K562 (cell line): Measurements from ENCODE around the gene COL28A1. TPM values are rescaled to one million over a fixed set of nuclear protein-coding genes. Genes with fewer than 3 reads are reported as not detected.

ENCODE experiments used
- ATAC-seq: fragments of 200-7000 bp; cut with Tn5 transposase; 3 replicates; pipeline ENCODE4 v1.9.1; 2020; ENCODE audit warnings: moderate library complexity
- BruUV-seq: library from RNA; stranded (reverse); fragments of 400-500 nt; replicated peaks from 2 replicates; lab custom pipeline; 2021; lab: Mats Ljungman, UMichigan
- CTCF ChIA-PET: fragments of 300-600 bp; formaldehyde crosslinking; extraction: SDS; loops from one replicate; lab custom pipeline; 2021; ENCODE audit warnings: low intra/inter-chr PET ratio; lab: Yijun Ruan, JAX
- POLR2A ChIA-PET: fragments of 300-600, 350-650 bp; sonication (Branson Sonifier 250); formaldehyde crosslinking; extraction: SDS; loops from one replicate; lab custom pipeline; 2021; ENCODE audit warnings: antibody characterized with exemption, inconsistent platforms; lab: Yijun Ruan, JAX
- DNase-seq, 4 experiments: peaks; one replicate each; pipeline versions ENCODE4 v3.0.0 to v3.0.0-alpha.2; 2011 to 2018; ENCODE audit warnings: low spot score in 3 of 4, mixed read lengths in 3 of 4; ENCODE audit errors: extremely low read depth in 1 of 4
- FAIRE-seq: peaks from 2 replicates; lab custom pipeline; 2011; peaks lifted over from hg19 to GRCh38; lab: Jason Lieb, UNC
- H2AFZ ChIP-seq: 2 replicates; pipeline ENCODE4 v1.6.0; 2011; ENCODE audit warnings: low read depth, low read length, control low read depth, inconsistent platforms
- H3K27ac ChIP-seq: fragments of 200-600 bp; 3 replicates; pipeline ENCODE4 v1.8.0; 2011; ENCODE audit warnings: low read depth, mild to moderate bottlenecking, control low read depth, inconsistent platforms, low read length, moderate library complexity, mixed read lengths; ENCODE audit errors: extremely low read depth
- H3K27me3 ChIP-seq, 2 experiments: fragments of 300-600 bp in 1 of 2; 2 replicates in 1 of 2; 3 replicates in 1 of 2; pipeline versions ENCODE4 v1.6.0 to v1.8.0; 2011; ENCODE audit warnings: inconsistent platforms in 2 of 2, low read length in 2 of 2, mild to moderate bottlenecking in 1 of 2, mixed read lengths in 1 of 2, moderate library complexity in 1 of 2; ENCODE audit not compliant: control insufficient read depth in 2 of 2, insufficient read depth in 2 of 2
- H3K36me3 ChIP-seq: fragments of 300-600 bp; 3 replicates; pipeline ENCODE4 v1.8.0; 2011; ENCODE audit warnings: mild to moderate bottlenecking, low read length, inconsistent platforms; ENCODE audit not compliant: control insufficient read depth, insufficient read depth
- H3K4me1 ChIP-seq, 2 experiments: fragments of 200-600 bp in 1 of 2; replicated peaks in 1 of 2; 2 replicates in 1 of 2; 3 replicates in 1 of 2; pipeline versions ENCODE4 v1.5.1 to v1.8.0; 2011; ENCODE audit warnings: inconsistent platforms in 2 of 2, low read length in 2 of 2, mild to moderate bottlenecking in 1 of 2, mixed read lengths in 1 of 2, moderate library complexity in 1 of 2; ENCODE audit not compliant: control insufficient read depth in 2 of 2, insufficient read depth in 2 of 2
- H3K4me2 ChIP-seq: 2 replicates; pipeline ENCODE4 v1.6.1; 2011; ENCODE audit warnings: low read length, control low read depth, inconsistent platforms, mixed read lengths; ENCODE audit not compliant: insufficient read depth
- H3K4me3 ChIP-seq: fragments of 200-600 bp; sonication (generic), shearing (Covaris generic); 2 replicates; pipeline ENCODE4 v1.5.1; 2016; ENCODE audit warnings: control low read depth, inconsistent platforms
- H3K79me2 ChIP-seq: fragments of 200-600 bp; 3 replicates; pipeline ENCODE4 v1.8.0; 2011; ENCODE audit warnings: low read length, inconsistent platforms; ENCODE audit not compliant: control insufficient read depth, insufficient read depth
- H3K9ac ChIP-seq, 2 experiments: 2 replicates each; pipeline versions ENCODE4 v1.6.0 to v1.6.1; 2011; ENCODE audit warnings: low read depth in 2 of 2, low read length in 2 of 2, control low read depth in 1 of 2, inconsistent platforms in 1 of 2, mild to moderate bottlenecking in 1 of 2, mixed read lengths in 1 of 2; ENCODE audit not compliant: insufficient read depth in 1 of 2
- H3K9me1 ChIP-seq: one replicate; pipeline ENCODE4 v1.6.0; 2011; ENCODE audit warnings: inconsistent platforms, mild to moderate bottlenecking, low read length, moderate library complexity; ENCODE audit not compliant: control insufficient read depth, insufficient read depth
- H3K9me3 ChIP-seq: replicated peaks from 2 replicates; pipeline ENCODE4 v1.5.1; 2011; ENCODE audit warnings: low read depth, low read length, inconsistent platforms; ENCODE audit not compliant: control insufficient read depth, insufficient read depth
- H4K20me1 ChIP-seq: replicated peaks from 2 replicates; pipeline ENCODE4 v1.6.1; 2011; ENCODE audit warnings: low read length, inconsistent platforms, mixed read lengths; ENCODE audit not compliant: control insufficient read depth, insufficient read depth
- ATF7 ChIP-seq: fragments of 450-650 bp; IDR thresholded peaks from 2 replicates; pipeline ENCODE4 v1.7.1; 2014; ENCODE audit warnings: mild to moderate bottlenecking, moderate library complexity
- CBX3 ChIP-seq, 2 experiments: IDR thresholded peaks; 1 replicate in 1 of 2; 2 replicates in 1 of 2; pipeline ENCODE4 v1.6.1; 2012; ENCODE audit warnings: inconsistent platforms in 2 of 2, low read length in 2 of 2, borderline replicate concordance in 1 of 2, control low read depth in 1 of 2
- HES1 ChIP-seq: fragments of 450-650 bp; IDR thresholded peaks from 2 replicates; pipeline ENCODE4 v1.6.1; 2016; ENCODE audit warnings: low read depth, mild to moderate bottlenecking, moderate library complexity
- JUN ChIP-seq, 2 experiments: sonication (generic) in 1 of 2; formaldehyde crosslinking in 1 of 2; IDR thresholded peaks; 2 replicates each; pipeline versions ENCODE4 v1.6.1 to v1.8.0; 2012 to 2022; ENCODE audit warnings: borderline replicate concordance in 2 of 2, mild to moderate bottlenecking in 2 of 2, improper control_type of control experiment in 1 of 2, low read depth in 1 of 2, low read length in 1 of 2, missing genetic modification reagents in 1 of 2
- MTA3 ChIP-seq: fragments of 450-650 bp; formaldehyde crosslinking; IDR thresholded peaks from 2 replicates; pipeline ENCODE4 v1.6.1; 2017; ENCODE audit warnings: mild to moderate bottlenecking, borderline replicate concordance
- MXI1 ChIP-seq: IDR thresholded peaks from 2 replicates; pipeline ENCODE4 v1.6.1; 2011; ENCODE audit warnings: low read depth, mild to moderate bottlenecking, improper control_type of control experiment, low read length
- NR2F6 ChIP-seq: fragments of 450-650 bp; formaldehyde crosslinking; IDR thresholded peaks from 2 replicates; pipeline ENCODE4 v1.4.0; 2020; ENCODE audit warnings: mild to moderate bottlenecking
- NR4A1 ChIP-seq, 2 experiments: fragments of 250-450 bp in 1 of 2; fragments of 450-650 bp in 1 of 2; sonication (Bioruptor Pico) in 1 of 2; IDR thresholded peaks; 2 replicates each; pipeline versions ENCODE4 v1.4.0 to v1.6.1; 2016 to 2020; ENCODE audit warnings: mild to moderate bottlenecking in 2 of 2, missing compliant biosample characterization in 1 of 2, missing genetic modification characterization in 1 of 2, moderate library complexity in 1 of 2
- RAD51 ChIP-seq: fragments of 450-650 bp; IDR thresholded peaks from 2 replicates; pipeline ENCODE4 v1.7.1; 2016; ENCODE audit warnings: low read depth, mild to moderate bottlenecking, borderline replicate concordance
- RFX1 ChIP-seq: fragments of 450-650 bp; IDR thresholded peaks from 2 replicates; pipeline ENCODE4 v1.6.1; 2016; ENCODE audit warnings: mild to moderate bottlenecking, moderate library complexity
- TAF1 ChIP-seq: IDR thresholded peaks from 2 replicates; pipeline ENCODE4 v1.6.1; 2011; ENCODE audit warnings: mild to moderate bottlenecking, low read length, moderate library complexity; ENCODE audit not compliant: insufficient read depth, control insufficient read depth, severe bottlenecking; ENCODE audit errors: extremely low read depth
- TARDBP ChIP-seq: fragments of 450-650 bp; IDR thresholded peaks from 2 replicates; pipeline ENCODE4 v1.6.1; 2016
- ZC3H8 ChIP-seq: fragments of 450-650 bp; IDR thresholded peaks from 2 replicates; pipeline ENCODE4 v1.6.1; 2017
- ZFPM2 ChIP-seq: fragments of 250-450 bp; sonication (Bioruptor Pico); IDR thresholded peaks from 2 replicates; pipeline ENCODE4 v1.5.1; 2022; ENCODE audit warnings: mild to moderate bottlenecking
- ZNF639 ChIP-seq, 2 experiments: fragments of 200-800 bp in 1 of 2; sonication (Bioruptor generic) in 1 of 2; sonication (generic) in 1 of 2; formaldehyde crosslinking in 1 of 2; IDR thresholded peaks in 1 of 2; conservative IDR thresholded peaks in 1 of 2; 2 replicates each; pipeline versions ENCODE4 v1.5.0 to v1.6.1; 2016 to 2020; ENCODE audit warnings: missing compliant biosample characterization in 1 of 2, missing genetic modification characterization in 1 of 2, missing genetic modification reagents in 1 of 2
- ZNF740 ChIP-seq, 3 experiments: fragments of 200-800 bp in 1 of 3; sonication (Bioruptor generic) in 1 of 3; sonication (generic) in 1 of 3; formaldehyde crosslinking in 1 of 3; IDR thresholded peaks; 2 replicates each; pipeline versions ENCODE4 v1.6.1 to v1.8.0; 2016 to 2022; ENCODE audit warnings: mild to moderate bottlenecking in 2 of 3, missing compliant biosample characterization in 2 of 3, missing genetic modification characterization in 2 of 3, missing genetic modification reagents in 1 of 3
- ZNF766 ChIP-seq: fragments of 200-800 bp; sonication (Bioruptor generic); conservative IDR thresholded peaks from 2 replicates; pipeline ENCODE4 v1.6.1; 2016; ENCODE audit warnings: missing genetic modification characterization, missing compliant biosample characterization
- ZSCAN29 ChIP-seq: fragments of 450-650 bp; IDR thresholded peaks from 2 replicates; pipeline ENCODE4 v1.6.1; 2017
- WGBS: fragments of 100-300 bp; shearing (Covaris generic); methylation state at CpG from one replicate; pipeline ENCODE4 v1.1.6; 2016; ENCODE audit warnings: low coverage, mixed read lengths; ENCODE audit not compliant: insufficient coverage; ENCODE audit errors: missing lambda C conversion rate; 5-methylcytosine and 5-hydroxymethylcytosine counted together
- in situ Hi-C: fragments of 300-500 bp; cut with MboI; formaldehyde crosslinking; loops from 4 replicates; pipeline ENCODE4 v1.15.0; 2018; ENCODE audit warnings: inconsistent platforms, mixed read lengths
- intact Hi-C: fragments of 100-400 bp; cut with micrococcal nuclease; formaldehyde crosslinking; loops from 2 replicates; pipeline ENCODE4 v1.14.2; 2022
- polyA plus RNA-seq, 8 experiments: library from polyadenylated mRNA; depleted of rRNA in 4 of 8; stranded (reverse) in 5 of 8; unstranded in 3 of 8; fragments of >200 nt; fragmentation: Nextera tagmentation in 2 of 8; fragmentation: Illumina TruSeq in 1 of 8; extraction: Ambion mirVana in 2 of 8; extraction: Trizol in 1 of 8; gene quantifications; 2 replicates each; pipeline versions ENCODE4 v1.2.1 to v1.2.3, GENCODE V29; 2011 to 2014; ENCODE audit warnings: inconsistent platforms in 1 of 8, missing spikeins in 1 of 8
- total RNA-seq, 7 experiments: library from RNA; depleted of rRNA in 6 of 7; stranded (reverse); fragments of >200 nt in 6 of 7; fragmentation: Illumina TruSeq in 2 of 7; extraction: Trizol in 2 of 7; gene quantifications; 2 replicates each; pipeline versions ENCODE4 v1.2.1 to v1.2.3, GENCODE V29; 2011 to 2021; ENCODE audit warnings: low replicate concordance in 1 of 7

Gene COL28A1
- total and polyA plus RNA-seq, 9 of the 15 experiments (the other 6 are each of a cell fraction or from before 2014, with no cell fraction given), result 0.03 to 0.13 (median 0.05) TPM; not detected in 3

GRCh38 chr7:7481802-7482201 is 53.9 kb downstream of the COL28A1 start:
- in situ Hi-C loops, result no loop called here
- CTCF ChIA-PET, result no interaction called here
- H3K36me3 ChIP-seq, result no peaks in the 10 kb centered on the region
- FAIRE-seq (no peak), DNase-seq (no peak), ATAC-seq (no peak)
- no peak for TF ChIP-seq TARDBP
- no peak for TF ChIP-seq ZFPM2 (CRISPR knock-in tag)
- TF ChIP-seq ATF7, result no peak
- TF ChIP-seq NR2F6 (CRISPR knock-in tag), result no peak
- TF ChIP-seq ZNF740 (CRISPR knock-in tag; IDR thresholded peaks at IDR 0.05), result no peak
- TF ChIP-seq ZNF740 (tag; IDR thresholded peaks at IDR 0.05), result no peak
- TF ChIP-seq JUN (IDR thresholded peaks at IDR 0.05; ENCODE audit: borderline replicate concordance, low read depth, low read length), result no peak
- no peak for TF ChIP-seq JUN (CRISPR knock-in tag; IDR thresholded peaks at IDR 0.05; ENCODE audit: borderline replicate concordance)
- no peak for TF ChIP-seq MXI1
- no peak for TF ChIP-seq HES1
- TF ChIP-seq ZC3H8, result no peak
- no peak for TF ChIP-seq CBX3 (IDR thresholded peaks at IDR 0.05; ENCODE audit: borderline replicate concordance in 1 of 2, low read length in 2 of 2)
- no peak for TF ChIP-seq ZNF766 (CRISPR knock-in tag)
- TF ChIP-seq NR4A1 (CRISPR knock-in tag; IDR thresholded peaks at IDR 0.05), result no peak
- no peak for TF ChIP-seq NR4A1 (tag; IDR thresholded peaks at IDR 0.05)
- TF ChIP-seq RFX1, result no peak
- no peak for TF ChIP-seq ZNF639 (CRISPR knock-in tag; conservative IDR thresholded peaks at IDR 0.05 in 1 of 2, IDR thresholded peaks at IDR 0.05 in 1 of 2)
- no peak for TF ChIP-seq TAF1
- no peak for TF ChIP-seq MTA3
- no peak for TF ChIP-seq RAD51
- TF ChIP-seq ZSCAN29, result no peak
- H2AFZ ChIP-seq, result no peak overlapping the region
- no peaks in the 10 kb centered on the region for H4K20me1 ChIP-seq
- H3K9me1 ChIP-seq, result no peaks in the 10 kb centered on the region
- BruUV-seq, result no TSS peak
- no peak overlapping the region for H3K9ac ChIP-seq
- no peaks in the 10 kb centered on the region; a peak in 1 of 5 replicates for H3K27me3 ChIP-seq
- intact Hi-C loops, result no loop called here
- no peak overlapping the region for H3K4me2 ChIP-seq
- POLR2A ChIA-PET, result no interaction called here
- H3K4me1 ChIP-seq, result peaks cover 0 to 6% of the 10 kb centered on the region in 2 experiments; a peak in 1 of 5 replicates
- H3K79me2 ChIP-seq, result no peaks in the 10 kb centered on the region
- no peaks in the 10 kb centered on the region for H3K9me3 ChIP-seq
- WGBS, result 13% methylated on average over 2 of the region's 2 CpGs
- H3K27ac ChIP-seq, result no peak overlapping the region
- H3K4me3 ChIP-seq, result no peak overlapping the region
